Measurements from ENCODE around the gene DPP6. TPM values are rescaled to one million over a fixed set of nuclear protein-coding genes. Genes with fewer than 3 reads are reported as not detected.
A peak's percentile ranks its signal among the peaks of the same experiment; 100 is the strongest.

Gene DPP6
- total and polyA plus RNA-seq, 9 of the 15 experiments (the other 6 are each of a cell fraction or from before 2014, with no cell fraction given): not detected

- no peak for TF ChIP-seq ZNF699 (CRISPR knock-in tag; IDR thresholded peaks at IDR 0.05; ENCODE audit: insufficient replicate concordance)
- TF ChIP-seq HCFC1 (IDR thresholded peaks at IDR 0.05; ENCODE audit: low read depth, low read length): peak; percentile 45; the same call in 1 of the 2 replicates
- TF ChIP-seq POLR2H (tag; IDR thresholded peaks at IDR 0.05; ENCODE audit: low read depth): peak; percentile 76; the same call in 1 of the 2 replicates
- TF ChIP-seq NR2C1 (IDR thresholded peaks at IDR 0.05): 0 out of 2 replicates have a peak, but pooled peaks have one; percentile 14
- TF ChIP-seq NR2C1 (tag; IDR thresholded peaks at IDR 0.05): no peak
- TF ChIP-seq MNT (conservative IDR thresholded peaks at IDR 0.05): peak; percentile 47 to 60; a peak in 3 of 4 replicates
- peak; percentile 15 to 47; a peak in 1 of 4 replicates for TF ChIP-seq ARNT (IDR thresholded peaks at IDR 0.05)
- peak; percentile 86 for TF ChIP-seq POLR2AphosphoS5 (IDR thresholded peaks at IDR 0.05; ENCODE audit: control insufficient read depth, insufficient read depth, low read depth, low read length)
- no peak for TF ChIP-seq MYBL2 (IDR thresholded peaks at IDR 0.05; ENCODE audit: low read depth)
- TF ChIP-seq MYBL2 (CRISPR knock-in tag; IDR thresholded peaks at IDR 0.05; ENCODE audit: borderline replicate concordance): no peak
- TF ChIP-seq ZNF717 (CRISPR knock-in tag; IDR thresholded peaks at IDR 0.05): peak; percentile 58; the same call in 1 of the 2 replicates
- TF ChIP-seq MGA (IDR thresholded peaks at IDR 0.05): peak; percentile 61
- TF ChIP-seq RCOR1 (IDR thresholded peaks at IDR 0.05; ENCODE audit: borderline replicate concordance in 1 of 2, low read depth in 2 of 2, low read length in 2 of 2): peak; percentile 16 to 80; a peak in 2 of 4 replicates
- no peak for TF ChIP-seq ZNF354B (CRISPR knock-in tag; IDR thresholded peaks at IDR 0.05)
These were observed 628.9 kb downstream of the DPP6 start (continued) for GRCh38 chr7:154680894-154681659.
